NCI-H1436 (cell line): ENCODE data around the gene WDR48.

Experiments used
- DNase-seq: peaks from one replicate; lab custom pipeline; 2025; lab: John Stamatoyannopoulos, UW

The WDR48 gene

DNA sequence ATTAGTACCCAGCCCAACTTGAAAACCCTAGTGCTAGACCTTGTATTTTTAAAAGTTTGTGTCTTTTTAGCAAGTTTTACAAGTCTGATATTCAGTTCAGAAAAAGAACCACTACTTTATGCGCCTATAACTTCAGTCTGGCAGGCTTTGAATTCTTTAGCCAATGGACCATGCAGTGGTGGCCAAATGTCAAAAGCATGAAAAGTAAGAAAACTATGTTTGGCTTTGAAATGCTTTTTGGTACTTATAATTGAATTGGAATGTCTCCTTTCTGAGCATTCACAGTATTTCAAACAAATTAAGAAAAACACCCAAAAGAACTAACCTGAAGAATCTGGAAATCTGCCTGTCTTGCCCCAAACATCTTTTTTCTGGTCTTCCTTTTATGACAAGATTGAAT is 12.8 kb downstream of the WDR48 start:
- no peak for DNase-seq

DNA sequence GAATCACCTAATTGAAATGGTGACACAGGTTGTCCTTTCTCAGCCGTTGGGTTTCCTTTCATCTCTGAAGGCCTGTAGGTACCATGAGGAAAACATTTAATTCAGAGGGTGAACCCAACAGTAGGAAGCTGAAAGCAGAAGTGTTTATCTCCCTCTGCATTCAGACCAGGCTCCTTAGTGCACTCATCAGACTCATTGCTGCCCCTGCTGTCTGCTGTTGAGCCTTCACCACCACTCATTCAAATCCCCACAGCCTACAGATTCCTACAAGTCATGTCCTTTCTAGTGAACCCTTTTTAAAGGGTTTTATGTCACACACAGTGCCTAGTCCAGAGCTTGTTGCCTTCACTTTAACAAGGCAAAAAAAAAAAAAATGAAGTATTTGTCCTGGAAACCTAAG is 13.4 kb downstream of the WDR48 start:
- no peak for DNase-seq

DNA sequence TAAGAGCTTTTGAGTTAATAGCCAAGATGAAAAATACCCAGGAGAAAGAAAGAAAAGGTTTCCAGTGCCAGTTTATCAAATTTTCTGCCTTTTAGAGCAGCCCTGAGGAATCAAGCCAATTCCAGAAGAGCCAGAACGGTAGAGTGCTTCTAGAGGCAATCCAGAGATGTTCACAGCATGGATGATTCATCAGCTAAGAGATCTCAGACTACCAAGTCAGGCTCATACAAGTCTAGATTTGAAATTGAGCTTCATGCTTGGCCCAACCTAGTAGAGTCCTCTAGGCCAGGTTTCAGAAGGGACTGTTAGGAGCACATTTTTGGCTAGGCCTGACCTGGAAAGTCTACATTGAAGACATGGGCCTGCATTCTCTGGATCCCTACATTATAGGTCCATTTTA is 15.5 kb downstream of the WDR48 start:
- no peak for DNase-seq

DNA sequence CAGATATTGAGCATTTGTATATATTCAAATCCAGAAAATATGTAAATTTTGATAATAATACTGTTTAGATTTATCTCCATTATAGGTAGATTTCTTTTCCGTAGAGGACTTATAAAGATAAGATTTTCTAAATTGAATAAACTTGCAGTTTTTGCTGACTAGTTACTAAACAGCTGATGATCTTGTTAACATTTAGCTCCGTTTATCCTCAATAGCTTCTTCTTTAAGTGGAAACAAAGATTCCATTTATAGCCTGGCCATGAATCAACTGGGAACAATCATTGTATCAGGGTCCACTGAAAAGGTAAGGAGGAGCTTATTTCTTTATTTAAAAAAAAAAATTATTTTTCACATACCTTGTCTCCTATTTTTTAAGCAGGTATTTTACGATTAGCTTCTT is 16.7 kb downstream of the WDR48 start:
- no peak for DNase-seq

DNA sequence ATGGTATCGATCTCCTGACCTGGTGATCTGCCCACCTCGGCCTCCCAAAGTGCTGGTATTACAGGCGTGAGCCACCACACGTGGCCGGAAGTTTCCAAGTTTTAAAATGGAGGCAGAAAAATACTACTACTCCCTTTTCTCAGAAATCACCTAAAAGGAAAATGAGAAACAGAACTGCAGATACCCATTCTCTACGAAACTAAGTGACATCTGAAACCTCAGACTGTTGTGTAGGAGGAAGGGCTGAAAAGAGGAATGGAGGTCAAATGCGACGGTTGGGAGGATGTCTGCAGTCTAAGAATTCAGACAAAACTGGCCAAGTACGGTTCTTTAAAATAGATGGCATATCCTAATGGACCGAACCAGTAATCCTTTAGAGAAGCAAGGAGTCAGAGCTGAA is 24.1 kb downstream of the WDR48 start:
- no peak for DNase-seq

DNA sequence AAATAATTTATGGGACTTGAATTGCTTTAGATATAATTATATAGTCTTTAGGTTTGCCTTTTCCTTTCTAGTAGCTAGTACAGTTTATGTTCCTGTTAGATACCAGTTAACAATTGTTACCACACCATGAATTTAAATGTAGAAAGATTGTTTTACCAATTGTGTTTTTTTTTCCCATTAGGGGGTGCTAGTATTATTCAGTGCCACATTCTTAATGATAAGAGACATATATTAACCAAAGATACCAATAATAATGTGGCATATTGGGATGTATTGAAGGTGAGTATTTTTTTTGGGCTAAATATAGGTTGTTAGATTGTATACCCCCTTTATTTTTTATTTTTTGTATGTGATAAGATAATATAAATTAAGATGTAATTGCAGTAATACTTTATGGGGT is 27.7 kb downstream of the WDR48 start:
- no peak for DNase-seq

DNA sequence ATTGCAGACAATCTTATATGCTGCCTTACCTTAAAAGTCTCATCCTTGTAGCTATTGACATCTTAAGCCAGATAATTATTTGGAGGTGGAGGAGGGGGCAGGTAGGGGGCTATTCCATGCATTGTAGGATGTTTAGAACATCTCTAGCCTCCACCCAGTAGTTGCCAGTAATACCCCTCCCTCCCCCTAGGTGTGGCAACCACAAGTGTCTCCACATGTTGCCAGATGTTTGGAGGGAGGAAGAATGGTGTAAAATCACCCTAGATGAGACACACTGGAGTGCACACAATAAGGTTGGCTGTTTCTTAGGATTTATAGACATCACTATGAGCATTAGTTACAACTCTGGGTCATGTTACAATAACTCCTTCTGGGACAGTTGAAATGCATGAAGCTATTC is 28.2 kb downstream of the WDR48 start:
- DNase-seq: no peak

DNA sequence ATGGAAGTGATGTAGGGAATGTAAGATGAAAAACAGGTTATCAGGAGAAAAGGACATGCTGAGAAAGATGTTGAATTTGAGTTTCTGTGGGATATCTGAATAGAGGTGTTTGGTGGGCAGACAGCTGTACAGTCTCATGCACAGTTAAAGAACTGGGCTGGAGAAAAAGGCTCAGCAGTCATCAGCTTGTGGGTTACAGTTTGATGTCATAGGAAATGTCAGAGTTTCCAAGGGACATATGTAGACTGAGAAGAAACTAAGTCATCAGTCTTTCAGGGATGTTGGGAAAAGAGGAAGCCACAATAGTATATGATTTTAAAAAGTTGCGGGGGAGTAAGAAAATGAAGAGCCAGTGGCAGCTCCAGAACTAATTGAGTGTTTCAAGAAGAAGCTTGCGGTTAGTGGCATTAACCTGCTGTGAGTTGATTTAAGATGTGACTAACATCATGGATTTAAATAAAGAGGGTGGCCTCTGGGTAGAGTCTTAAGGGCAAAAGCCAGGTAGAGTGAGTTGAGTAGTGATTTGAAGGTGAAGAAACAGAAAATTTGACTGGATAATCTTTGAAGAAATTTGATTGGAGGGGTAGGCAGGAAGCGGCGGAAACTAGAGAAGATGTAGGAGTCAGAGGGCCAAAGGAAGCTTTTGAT is 31.0 kb downstream of the WDR48 start:
- no peak for DNase-seq

DNA sequence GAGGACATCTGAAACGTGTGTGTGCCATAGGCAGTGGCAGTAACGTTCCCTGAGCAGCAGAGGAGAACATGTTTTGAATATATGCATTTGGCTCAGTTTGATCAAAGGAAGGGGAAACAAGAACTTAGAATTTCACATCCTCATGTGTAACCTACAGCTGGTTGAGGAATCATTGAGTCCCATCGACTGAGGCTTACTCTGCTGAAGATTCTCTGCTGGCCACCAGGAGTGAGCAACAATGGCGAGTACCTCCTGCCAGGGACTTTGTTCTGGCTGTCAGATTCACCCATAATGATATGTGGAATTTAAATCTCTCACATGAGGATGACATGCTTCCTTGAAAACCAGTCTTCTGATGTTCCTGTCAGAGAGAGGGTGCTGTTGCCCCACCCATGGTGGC is 34.3 kb downstream of the WDR48 start:
- DNase-seq: no peak

DNA sequence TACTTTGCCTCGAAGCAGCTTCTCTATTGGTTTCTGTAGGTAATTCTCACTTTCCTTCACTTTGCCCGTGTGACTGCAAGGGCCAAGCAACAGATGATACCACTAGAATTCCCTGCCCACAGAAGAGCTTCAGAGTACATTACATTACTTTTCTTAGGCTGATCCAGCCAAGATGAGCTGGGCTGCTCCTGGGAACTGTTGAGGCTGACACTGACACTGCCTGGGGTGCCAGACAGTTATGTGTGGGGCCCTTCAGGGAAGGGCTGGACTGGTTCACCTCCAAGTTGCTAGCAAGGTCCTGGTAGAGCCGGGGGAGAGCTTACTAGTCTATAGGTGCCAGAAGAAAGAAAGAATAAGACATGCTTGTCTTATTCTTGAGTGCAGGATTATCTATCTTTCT is 36.6 kb downstream of the WDR48 start:
- no peak for DNase-seq

DNA sequence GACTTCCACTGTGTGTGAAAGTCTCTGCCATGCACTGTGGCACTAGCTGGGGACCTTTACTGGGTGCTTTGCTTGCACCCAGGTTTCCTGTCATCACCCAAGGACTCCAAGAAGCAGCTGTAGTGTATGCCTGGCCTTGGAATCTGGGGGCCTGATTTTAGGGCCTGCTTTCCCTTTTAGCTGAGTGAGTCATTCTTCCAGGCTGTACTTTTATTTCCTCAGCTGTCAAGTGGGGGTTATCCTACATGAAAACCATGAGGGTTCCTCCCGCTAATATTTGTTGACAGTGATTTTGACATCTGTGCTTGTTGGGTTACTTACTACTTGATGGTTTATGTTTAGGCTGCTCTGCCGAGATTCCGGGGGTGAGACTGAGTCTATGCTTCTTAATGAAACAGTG is 37.1 kb downstream of the WDR48 start:
- no peak for DNase-seq

DNA sequence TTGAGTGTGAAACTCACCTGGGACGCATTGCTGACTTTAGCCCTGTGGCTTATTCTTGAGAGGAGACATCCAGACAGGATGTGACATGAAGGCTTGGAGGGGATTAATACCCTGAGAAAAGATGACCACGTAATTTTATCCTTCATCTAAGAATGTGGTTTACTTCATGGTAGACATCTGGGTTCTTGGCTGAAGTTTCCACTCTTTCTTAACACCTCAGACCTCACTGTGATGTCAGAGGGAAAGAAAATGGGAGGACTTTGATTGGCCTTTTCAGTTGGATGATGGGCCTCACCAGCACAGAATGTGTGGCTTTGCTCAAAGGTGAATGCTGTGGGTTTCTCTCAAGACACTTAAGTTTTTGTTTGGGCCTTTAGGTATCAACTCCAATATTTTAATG is 39.1 kb downstream of the WDR48 start:
- no peak for DNase-seq

DNA sequence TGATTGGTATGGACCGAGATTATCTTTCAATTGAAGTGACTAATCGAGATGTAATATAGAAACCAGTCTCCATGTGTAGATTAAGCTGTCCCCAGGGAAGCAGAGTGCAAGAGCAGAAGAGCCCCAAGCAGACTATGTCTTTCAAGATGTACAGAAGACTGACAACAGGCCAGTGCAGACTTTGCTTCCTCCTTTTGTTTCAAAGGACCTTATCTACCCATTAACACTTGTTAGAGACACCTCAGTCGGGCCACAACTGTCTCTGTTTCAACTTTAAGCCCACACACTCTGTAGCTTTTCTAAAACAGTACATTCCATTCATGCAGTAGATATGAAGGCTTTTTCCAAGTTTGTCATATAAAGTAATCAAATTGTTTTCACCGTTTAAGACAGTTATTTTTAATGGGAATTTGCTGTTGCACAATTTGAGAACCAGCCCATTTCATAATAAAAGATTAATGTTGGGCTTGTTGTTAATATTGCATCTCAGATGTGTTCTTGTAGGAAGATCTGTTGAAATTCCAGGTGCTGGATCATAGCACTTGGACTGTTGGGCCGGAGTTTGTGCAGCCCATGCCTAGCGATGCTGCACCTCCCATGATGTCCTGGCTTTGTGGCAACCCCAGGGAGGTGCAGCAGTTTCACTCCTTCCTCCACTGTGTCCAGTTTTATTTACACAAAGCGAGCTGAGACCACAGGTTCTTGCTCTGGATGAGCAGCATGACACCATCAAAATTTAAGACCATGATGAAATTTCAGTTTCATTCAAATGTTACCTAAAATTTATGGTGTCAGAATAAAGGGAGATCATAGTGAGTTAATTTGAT is 43.2 kb downstream of the WDR48 start:
- no peak for DNase-seq

DNA sequence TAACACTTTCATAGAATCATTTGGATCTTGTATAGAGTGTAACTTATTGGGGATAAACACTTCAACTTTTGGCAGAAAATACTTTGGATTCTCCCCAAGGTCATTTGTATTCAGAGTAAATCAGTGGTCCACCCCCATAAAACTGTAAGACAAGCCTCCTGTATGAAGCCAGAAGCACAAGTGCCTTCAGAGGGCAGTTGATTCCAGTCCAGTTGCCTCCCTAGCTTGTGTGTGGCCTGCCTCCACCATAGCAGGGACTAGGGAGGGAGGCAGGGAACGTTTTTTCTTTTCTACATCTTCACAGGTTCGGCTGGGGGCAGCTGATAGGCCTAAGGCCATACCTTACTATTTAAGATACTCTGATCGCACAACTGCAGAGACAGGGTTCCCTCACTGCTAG is 44.0 kb downstream of the WDR48 start:
- DNase-seq: no peak

DNA sequence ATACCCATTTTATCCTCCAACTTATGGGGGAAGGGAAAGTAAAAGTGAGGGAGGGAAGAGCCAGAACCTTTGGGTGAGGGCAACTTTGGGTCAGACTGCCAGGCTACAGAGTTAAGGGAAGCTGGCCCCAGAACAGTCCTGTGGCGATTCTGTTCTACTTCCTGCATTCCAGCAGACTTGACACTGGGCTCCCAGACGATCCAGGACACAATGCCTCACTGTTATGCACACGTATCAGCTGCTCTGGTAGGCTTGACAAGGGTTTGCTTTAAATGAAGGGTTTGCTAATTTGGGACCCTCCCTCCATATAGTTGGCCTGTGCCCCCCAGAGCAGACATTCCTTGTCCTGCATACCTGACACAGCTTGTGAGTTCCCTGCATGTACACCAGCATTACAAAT is 45.0 kb downstream of the WDR48 start:
- DNase-seq: no peak

DNA sequence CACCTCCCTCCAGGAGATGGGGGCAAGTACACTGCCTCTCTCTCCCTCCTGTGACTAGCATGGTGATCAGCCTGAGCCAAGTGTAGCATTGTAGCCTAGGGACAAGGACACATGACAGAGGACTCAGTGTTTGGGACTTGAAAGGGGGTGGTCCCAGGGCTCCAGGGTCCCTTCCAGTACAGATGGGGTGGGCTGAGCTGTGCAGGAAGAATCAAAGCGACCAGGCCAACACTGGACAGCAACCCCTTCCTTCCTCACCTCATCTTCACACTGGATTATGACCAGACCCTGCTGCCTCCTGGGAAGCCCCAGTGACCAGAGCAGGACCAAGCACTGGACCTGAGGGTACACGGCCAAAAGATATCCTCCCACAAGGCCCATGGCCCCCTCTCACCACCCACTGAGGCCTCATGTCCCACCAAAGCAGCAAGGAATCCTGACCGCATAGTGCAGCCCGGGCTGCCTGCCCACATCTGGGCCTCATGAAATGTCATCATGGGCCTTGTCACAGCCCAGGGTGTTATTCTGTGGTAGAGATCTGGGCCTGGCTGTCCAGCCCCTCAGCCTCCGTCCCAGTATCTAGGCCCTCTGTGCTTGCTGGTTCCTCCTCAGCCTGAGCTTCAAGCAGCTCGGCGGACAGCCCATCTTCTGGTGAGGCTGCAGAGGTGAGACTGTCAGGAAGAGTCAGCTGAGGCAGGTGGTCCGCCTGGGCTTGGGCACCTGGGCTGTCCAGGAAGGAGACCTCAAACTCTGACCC is 46.1 kb downstream of the WDR48 start:
- no peak for DNase-seq

DNA sequence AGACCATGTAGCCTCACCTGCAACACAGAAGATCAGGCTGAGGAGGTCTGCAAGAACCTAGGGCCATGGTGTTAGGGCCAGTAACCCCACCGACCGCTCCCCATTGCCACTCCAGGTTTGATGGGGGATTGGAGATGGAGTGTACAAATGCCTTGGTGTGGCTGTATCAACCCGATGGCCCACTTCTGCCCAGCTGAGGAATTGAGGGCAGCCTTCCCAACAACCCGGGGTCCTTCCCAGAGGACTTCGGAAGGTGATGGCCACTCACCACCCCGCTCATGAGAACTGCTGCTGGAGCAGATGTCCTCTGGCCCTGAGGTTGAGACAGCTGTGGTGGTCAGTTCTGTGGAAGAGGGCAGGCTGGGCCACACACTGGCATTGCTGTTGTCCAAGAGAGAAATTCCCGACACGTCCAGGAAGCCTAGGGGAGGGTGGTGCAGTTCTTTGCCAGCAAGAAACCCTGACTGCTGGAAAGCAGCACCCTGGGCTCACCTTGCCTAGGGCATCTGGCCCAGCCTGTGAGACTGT is 46.7 kb downstream of the WDR48 start:
- DNase-seq: no peak

DNA sequence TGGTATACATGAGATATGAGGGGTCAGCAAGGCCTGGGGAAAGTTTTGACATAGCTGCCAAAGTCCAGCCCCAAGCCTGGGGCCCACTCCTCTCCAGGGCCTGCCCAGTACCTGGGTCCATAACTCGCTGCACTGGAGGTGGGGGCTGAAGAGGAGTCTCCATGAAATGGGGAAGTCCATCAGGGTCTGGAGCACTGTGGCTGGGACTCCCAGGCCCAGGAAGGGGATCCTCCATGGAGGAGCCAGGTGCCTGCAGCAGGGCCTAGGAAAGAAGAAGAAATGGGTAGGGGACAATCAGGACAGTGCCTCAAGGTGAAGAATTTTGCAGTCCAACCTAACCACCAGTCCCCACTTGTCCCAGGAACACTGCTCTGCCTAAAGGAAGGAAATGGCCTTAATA is 47.4 kb downstream of the WDR48 start:
- no peak for DNase-seq

DNA sequence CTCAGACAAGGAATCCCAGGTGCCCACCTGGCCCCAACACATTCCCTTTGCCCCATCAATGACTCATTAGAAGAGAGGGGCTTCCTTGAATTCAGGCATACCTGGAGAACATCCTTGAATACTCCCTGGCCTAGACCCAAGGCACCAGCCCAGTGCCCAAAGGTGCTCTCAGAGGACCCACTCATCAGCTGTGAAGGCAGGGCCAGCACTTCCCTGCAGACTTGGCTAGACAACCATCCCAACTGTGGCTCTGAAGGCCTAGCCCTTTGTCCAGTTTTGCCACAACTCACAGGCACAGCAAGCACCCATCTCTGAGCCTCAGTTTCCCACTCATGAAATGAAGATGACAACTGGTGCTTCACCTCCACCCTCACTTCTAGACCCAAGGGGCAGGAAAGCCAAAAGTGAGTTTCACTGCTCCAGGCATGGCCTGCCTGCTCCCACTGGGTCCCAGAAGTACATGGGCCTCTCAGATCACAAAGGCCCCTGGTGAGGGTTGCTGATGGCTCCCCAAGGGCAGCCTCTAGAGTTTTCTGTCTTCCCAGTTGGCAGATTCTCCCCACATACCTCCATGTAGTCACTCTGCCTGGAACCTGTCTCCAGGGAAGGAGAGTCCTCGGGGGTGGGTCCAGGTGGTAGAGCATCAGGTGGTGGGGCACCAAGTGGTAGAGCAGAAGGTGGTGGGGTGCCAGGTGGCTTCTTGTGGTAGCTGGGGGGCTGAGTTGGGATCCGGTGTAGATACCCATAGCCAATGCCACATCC is 48.1 kb downstream of the WDR48 start:
- no peak for DNase-seq

DNA sequence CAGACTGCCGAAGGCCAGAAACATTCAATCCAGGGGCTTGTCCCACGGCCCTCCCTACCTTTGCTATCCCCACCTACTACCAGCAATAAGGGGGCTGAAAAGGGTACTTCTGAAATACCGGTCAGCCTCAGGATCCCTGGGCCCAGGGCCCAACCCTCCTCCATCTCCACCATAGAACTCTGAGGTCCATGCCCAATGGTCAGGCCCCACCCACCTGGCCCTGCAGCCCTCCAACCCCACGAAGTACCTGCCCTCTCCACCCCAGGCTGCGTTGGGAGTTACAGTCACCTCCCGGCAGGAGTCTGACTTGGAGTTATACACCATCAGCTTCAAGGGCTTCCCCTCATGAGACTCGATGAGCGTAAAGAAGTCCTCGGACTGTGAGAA is 48.7 kb downstream of the WDR48 start:
- DNase-seq: no peak

DNA sequence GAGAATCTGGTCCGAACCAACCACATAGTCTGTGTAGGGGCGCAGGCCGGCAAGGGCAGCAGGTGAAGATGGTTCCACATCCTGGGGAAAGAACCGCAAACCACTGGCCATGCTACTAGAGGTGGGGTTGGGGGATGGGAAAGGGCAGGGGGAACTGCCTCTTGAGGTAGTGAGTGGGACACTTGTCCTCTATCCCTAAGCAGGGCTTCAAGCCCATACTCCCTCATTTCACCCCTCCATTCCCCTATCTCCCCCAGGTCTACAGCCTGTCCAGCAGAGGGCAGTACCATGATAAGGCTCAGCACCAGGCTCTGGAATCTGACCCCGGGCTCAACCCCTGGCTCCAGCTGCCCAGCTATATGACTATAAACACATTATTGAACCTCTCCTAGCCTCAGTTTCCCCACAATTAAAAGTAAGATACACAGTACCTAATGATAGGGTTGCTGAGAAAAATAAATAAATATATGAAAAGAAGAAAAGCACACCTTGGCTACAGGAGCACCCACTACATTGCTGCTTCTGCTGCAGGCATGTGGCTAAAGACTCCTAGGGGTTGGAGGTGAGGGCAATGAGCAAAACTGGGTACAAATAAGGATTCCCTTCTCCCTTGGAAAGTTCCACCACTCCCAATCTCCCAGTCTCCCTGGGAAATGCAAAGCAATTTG is 49.3 kb downstream of the WDR48 start:
- no peak for DNase-seq
